ENCODE results near the gene DLGAP4.
"Not testable (repeated sequence)": the region's sequence is repeated elsewhere in the genome, so short reads cannot be mapped to it uniquely, and the experiment has no call there.

DLGAP4 gene

GRCh38 chr20:36355469-36356171, 49.5 kb downstream of the DLGAP4 start:
- no peak for DNase-seq

- no peak for DNase-seq
Measured at GRCh38 chr20:36359668-36360406, 53.7 kb downstream of the DLGAP4 start.

GRCh38 chr20:36360429-36360828, 54.3 kb downstream of the DLGAP4 start:
- no peak for DNase-seq

GRCh38 chr20:36361406-36361805, 55.3 kb downstream of the DLGAP4 start:
- no peak for DNase-seq

- DNase-seq = no peak
Measured at GRCh38 chr20:36362261-36362660, 56.1 kb downstream of the DLGAP4 start.

- DNase-seq = no peak
Measured at GRCh38 chr20:36362978-36363713, 57.0 kb downstream of the DLGAP4 start.

- DNase-seq = no peak
Measured at GRCh38 chr20:36364506-36364905, 58.4 kb downstream of the DLGAP4 start.

- DNase-seq = no peak
Measured at GRCh38 chr20:36366623-36367369, 60.7 kb downstream of the DLGAP4 start.

- no peak for DNase-seq
Measured at GRCh38 chr20:36367370-36367745, 61.2 kb downstream of the DLGAP4 start.

GRCh38 chr20:36367907-36368799, 62.0 kb downstream of the DLGAP4 start:
- no peak for DNase-seq

GRCh38 chr20:36368869-36369268, 62.7 kb downstream of the DLGAP4 start:
- no peak for DNase-seq

GRCh38 chr20:36369739-36370138, 63.6 kb downstream of the DLGAP4 start:
- DNase-seq = no peak

GRCh38 chr20:36370991-36371790, 65.1 kb downstream of the DLGAP4 start:
- no peak for DNase-seq

GRCh38 chr20:36372666-36373065, 66.5 kb downstream of the DLGAP4 start:
- DNase-seq = no peak

GRCh38 chr20:36373089-36373488, 67.0 kb downstream of the DLGAP4 start:
- no peak for DNase-seq

GRCh38 chr20:36374995-36375394, 68.9 kb downstream of the DLGAP4 start:
- no peak for DNase-seq

GRCh38 chr20:36377348-36378326, 71.5 kb downstream of the DLGAP4 start:
- no peak for DNase-seq

GRCh38 chr20:36378686-36379085, 72.5 kb downstream of the DLGAP4 start:
- DNase-seq = no peak

GRCh38 chr20:36379914-36380313, 73.8 kb downstream of the DLGAP4 start:
- not testable (repeated sequence) for DNase-seq

All from stimulated activated naive CD4-positive, alpha-beta T cell treated with Interleukin-2 at 50 U/mL for 16 hours (primary cell).